Measurements from ENCODE around the gene LSAMP. TPM values are rescaled to one million over a fixed set of nuclear protein-coding genes. Genes with fewer than 3 reads are reported as not detected.

The LSAMP gene
- total RNA-seq, 1 experiment from 2014 or later, result not detected

DNA sequence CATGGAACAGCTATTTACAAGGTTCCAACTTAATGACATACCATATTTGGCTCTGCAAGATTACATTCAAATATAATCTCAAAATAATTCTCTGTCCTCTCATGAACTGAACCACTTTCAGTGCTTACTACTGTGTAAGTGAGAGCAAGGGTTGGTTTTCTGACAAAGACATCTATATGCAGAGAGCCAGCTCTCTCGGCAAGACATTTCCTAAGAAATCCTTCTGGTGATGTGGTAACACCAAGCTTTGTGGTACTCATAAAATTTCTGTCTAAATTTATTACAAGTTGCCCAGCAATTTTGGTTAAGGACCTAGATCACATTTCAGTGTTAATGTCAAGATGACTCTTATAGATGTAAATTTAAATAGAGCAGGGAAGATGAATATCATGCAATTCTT is 637.0 kb downstream of the LSAMP start:
- Histone ChIP-seq H3K36me3 (ENCODE audit: low read depth) (no peaks in the 10 kb centered on the region), H3K27ac (no peak overlapping the region), H3K27me3 (ENCODE audit: insufficient read depth, low read depth) (no peaks in the 10 kb centered on the region), H2AFZ (no peak overlapping the region), H3K4me2 (no peak overlapping the region), H3K9me3 (ENCODE audit: insufficient read depth, low read depth) (peaks cover 8% of the 10 kb centered on the region; the same call in 1 of the 2 replicates), H3F3A (ENCODE audit: insufficient read depth, low read depth) (peaks cover 20% of the 10 kb centered on the region), H4K20me1 (ENCODE audit: insufficient read depth) (no peaks in the 10 kb centered on the region), H3K4me1 (replicated peaks; ENCODE audit: insufficient read depth) (peaks cover 24% of the 10 kb centered on the region), H3K79me2 (ENCODE audit: low read depth) (no peaks in the 10 kb centered on the region), H3K4me3 (no peak overlapping the region), H3K9me2 (ENCODE audit: insufficient read depth) (no peaks in the 10 kb centered on the region)
- no peak for DNase-seq
- intact Hi-C loops (cut with micrococcal nuclease; ENCODE audit: unreplicated experiment), result no loop called here
- TF ChIP-seq EZH2 (IDR thresholded peaks at IDR 0.05; ENCODE audit: low read depth), result no peak
- TF ChIP-seq, protein P1, sequence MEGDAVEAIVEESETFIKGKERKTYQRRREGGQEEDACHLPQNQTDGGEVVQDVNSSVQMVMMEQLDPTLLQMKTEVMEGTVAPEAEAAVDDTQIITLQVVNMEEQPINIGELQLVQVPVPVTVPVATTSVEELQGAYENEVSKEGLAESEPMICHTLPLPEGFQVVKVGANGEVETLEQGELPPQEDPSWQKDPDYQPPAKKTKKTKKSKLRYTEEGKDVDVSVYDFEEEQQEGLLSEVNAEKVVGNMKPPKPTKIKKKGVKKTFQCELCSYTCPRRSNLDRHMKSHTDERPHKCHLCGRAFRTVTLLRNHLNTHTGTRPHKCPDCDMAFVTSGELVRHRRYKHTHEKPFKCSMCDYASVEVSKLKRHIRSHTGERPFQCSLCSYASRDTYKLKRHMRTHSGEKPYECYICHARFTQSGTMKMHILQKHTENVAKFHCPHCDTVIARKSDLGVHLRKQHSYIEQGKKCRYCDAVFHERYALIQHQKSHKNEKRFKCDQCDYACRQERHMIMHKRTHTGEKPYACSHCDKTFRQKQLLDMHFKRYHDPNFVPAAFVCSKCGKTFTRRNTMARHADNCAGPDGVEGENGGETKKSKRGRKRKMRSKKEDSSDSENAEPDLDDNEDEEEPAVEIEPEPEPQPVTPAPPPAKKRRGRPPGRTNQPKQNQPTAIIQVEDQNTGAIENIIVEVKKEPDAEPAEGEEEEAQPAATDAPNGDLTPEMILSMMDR (conservative IDR thresholded peaks at IDR 0.05), result no peak
- ChIA-PET CTCF (interaction anchor here (0.6 kb wide), 1 partner anchor 1424 kb away, joined by 3 read pairs; no protein-coding TSS in a partner anchor), POLR2A (ENCODE audit: unreplicated experiment) (no interaction called here)
- no TSS peak for BruUV-seq (replicated peaks)

GRCh38 chr3:115806501-115806900 is 638.8 kb downstream of the LSAMP start:
- Histone ChIP-seq H3K9me2 (ENCODE audit: insufficient read depth) (no peaks in the 10 kb centered on the region), H3K27ac (no peak overlapping the region), H3K27me3 (ENCODE audit: insufficient read depth, low read depth) (no peaks in the 10 kb centered on the region), H3F3A (ENCODE audit: insufficient read depth, low read depth) (peaks cover 20% of the 10 kb centered on the region), H3K4me2 (no peak overlapping the region), H3K4me3 (no peak overlapping the region), H3K4me1 (replicated peaks; ENCODE audit: insufficient read depth) (peaks cover 31% of the 10 kb centered on the region), H3K9me3 (ENCODE audit: insufficient read depth, low read depth) (peaks cover 8% of the 10 kb centered on the region; the same call in 1 of the 2 replicates), H4K20me1 (ENCODE audit: insufficient read depth) (no peaks in the 10 kb centered on the region), H3K36me3 (ENCODE audit: low read depth) (no peaks in the 10 kb centered on the region), H3K79me2 (ENCODE audit: low read depth) (no peaks in the 10 kb centered on the region), H2AFZ (no peak overlapping the region)
- TF ChIP-seq EZH2 (IDR thresholded peaks at IDR 0.05; ENCODE audit: low read depth), result no peak
- TF ChIP-seq, protein P1 (conservative IDR thresholded peaks at IDR 0.05), result no peak
- DNase-seq, result no peak
- intact Hi-C loops (cut with micrococcal nuclease; ENCODE audit: unreplicated experiment), result no loop called here
- ChIA-PET CTCF (no interaction called here), POLR2A (ENCODE audit: unreplicated experiment) (no interaction called here)
- BruUV-seq (replicated peaks), result no TSS peak

- Histone ChIP-seq H3K27me3 (ENCODE audit: insufficient read depth, low read depth) (no peaks in the 10 kb centered on the region), H3K4me1 (replicated peaks; ENCODE audit: insufficient read depth) (peaks cover 37% of the 10 kb centered on the region), H3K27ac (peak overlapping the region; percentile 84), H4K20me1 (ENCODE audit: insufficient read depth) (no peaks in the 10 kb centered on the region), H3K36me3 (ENCODE audit: low read depth) (no peaks in the 10 kb centered on the region), H3F3A (ENCODE audit: insufficient read depth, low read depth) (peaks cover 25% of the 10 kb centered on the region), H2AFZ (no peak overlapping the region), H3K9me3 (ENCODE audit: insufficient read depth, low read depth) (peaks cover 8% of the 10 kb centered on the region; the same call in 1 of the 2 replicates), H3K4me2 (peak overlapping the region; percentile 46; the same call in 1 of the 2 replicates), H3K4me3 (no peak overlapping the region), H3K9me2 (ENCODE audit: insufficient read depth) (no peaks in the 10 kb centered on the region), H3K79me2 (ENCODE audit: low read depth) (no peaks in the 10 kb centered on the region)
- ChIA-PET POLR2A (ENCODE audit: unreplicated experiment) (no interaction called here), CTCF (interaction anchor here (0.6 to 1.0 kb wide), 2 partner anchors 10 to 554 kb away, joined by 3 to 4 read pairs; no protein-coding TSS in a partner anchor)
- intact Hi-C loops (cut with micrococcal nuclease; ENCODE audit: unreplicated experiment), result loop anchor here (2.0 kb wide), 1 partner anchor 15 kb away; no protein-coding TSS in a partner anchor
- no peak for DNase-seq
- BruUV-seq (replicated peaks), result no TSS peak
- no peak for TF ChIP-seq EZH2 (IDR thresholded peaks at IDR 0.05; ENCODE audit: low read depth)
Observed at GRCh38 chr3:115805520-115805919, 639.8 kb downstream of the LSAMP start.

All from PC-9 (cell line).